Left ventricle myocardium inferior (tissue), 1 donor: ENCODE results near the gene CSNK2B. TPM values are rescaled to one million over a fixed set of nuclear protein-coding genes. Genes with fewer than 3 reads are reported as not detected.

Experiments used
- DNase-seq: peaks from one replicate; pipeline ENCODE4 v3.0.0-alpha.2; 2020
- H3K27ac ChIP-seq: fragments of 200-600 bp; replicated peaks from 2 replicates; pipeline ENCODE4 v1.8.0; 2021
- H3K27me3 ChIP-seq: fragments of 200-600 bp; 2 replicates; pipeline ENCODE4 v1.8.0; 2021; ENCODE audit warnings: low read depth
- H3K36me3 ChIP-seq: fragments of 200-600 bp; 2 replicates; pipeline ENCODE4 v1.8.0; 2021
- H3K4me1 ChIP-seq: fragments of 200-600 bp; 2 replicates; pipeline ENCODE4 v1.8.0; 2021
- H3K4me3 ChIP-seq: fragments of 200-600 bp; 2 replicates; pipeline ENCODE4 v1.8.0; 2021; ENCODE audit warnings: mild to moderate bottlenecking, moderate library complexity
- H3K9me3 ChIP-seq: fragments of 200-600 bp; replicated peaks from 2 replicates; pipeline ENCODE4 v1.8.0; 2021
- CTCF ChIP-seq: fragments of 200-600 bp; IDR thresholded peaks from 2 replicates; pipeline ENCODE4 v1.8.0; 2021; ENCODE audit warnings: antibody characterized with exemption, mild to moderate bottlenecking, borderline replicate concordance
- intact Hi-C: fragments of 100-400 bp; cut with micrococcal nuclease; formaldehyde crosslinking; loops from one replicate; pipeline ENCODE4 v1.11.0; 2022
- total RNA-seq: library from RNA; stranded (reverse); fragmentation: NEBNext Ultra II Directional; extraction: Animal tissue kit (Norgen Biotek cat#: 25700); gene quantifications from one replicate; pipeline ENCODE4 v1.2.1, GENCODE V29; 2021
- donor health status: DM: no; HTN: yes; CAD: no; lungs with severe emphysema.

Gene CSNK2B
- total RNA-seq, 1 donor from 2014 or later: 105 TPM

- no peak for TF ChIP-seq CTCF
- Histone ChIP-seq H3K27me3 (no peaks in the 10 kb centered on the region), H3K9me3 (no peaks in the 10 kb centered on the region), H3K4me3 (no peak overlapping the region), H3K27ac (no peak overlapping the region), H3K36me3 (peaks cover 99% of the 10 kb centered on the region), H3K4me1 (no peaks in the 10 kb centered on the region)
- intact Hi-C loops: no loop called here
- DNase-seq: no peak
Measured at GRCh38 chr6:31691078-31691463, 25.2 kb downstream of the CSNK2B start.

GRCh38 chr6:31691564-31692108, 25.8 kb downstream of the CSNK2B start:
- Histone ChIP-seq H3K4me3 (no peak overlapping the region), H3K4me1 (no peaks in the 10 kb centered on the region), H3K36me3 (peaks cover 99% of the 10 kb centered on the region), H3K9me3 (no peaks in the 10 kb centered on the region), H3K27me3 (no peaks in the 10 kb centered on the region), H3K27ac (no peak overlapping the region)
- no peak for DNase-seq
- no peak for TF ChIP-seq CTCF
- intact Hi-C loops: no loop called here

- no peaks in the 10 kb centered on the region for H3K9me3 ChIP-seq
- H3K36me3 ChIP-seq: peaks cover 99% of the 10 kb centered on the region
- no peak overlapping the region for H3K27ac ChIP-seq
- intact Hi-C loops: no loop called here
- DNase-seq: no peak
- TF ChIP-seq CTCF: no peak
- H3K4me1 ChIP-seq: no peaks in the 10 kb centered on the region
- no peaks in the 10 kb centered on the region for H3K27me3 ChIP-seq
- no peak overlapping the region for H3K4me3 ChIP-seq
Measured at GRCh38 chr6:31692353-31692752, 26.5 kb downstream of the CSNK2B start.

GRCh38 chr6:31692886-31693285, 27.0 kb downstream of the CSNK2B start:
- no peak for TF ChIP-seq CTCF
- Histone ChIP-seq H3K27ac (no peak overlapping the region), H3K4me1 (no peaks in the 10 kb centered on the region), H3K27me3 (no peaks in the 10 kb centered on the region), H3K36me3 (peaks cover 96% of the 10 kb centered on the region), H3K4me3 (no peak overlapping the region), H3K9me3 (no peaks in the 10 kb centered on the region)
- intact Hi-C loops: no loop called here
- no peak for DNase-seq

GRCh38 chr6:31693535-31693934, 27.7 kb downstream of the CSNK2B start:
- Histone ChIP-seq H3K4me1 (peaks cover 3% of the 10 kb centered on the region), H3K36me3 (peaks cover 91% of the 10 kb centered on the region), H3K27me3 (no peaks in the 10 kb centered on the region), H3K4me3 (no peak overlapping the region), H3K9me3 (no peaks in the 10 kb centered on the region), H3K27ac (no peak overlapping the region)
- intact Hi-C loops: no loop called here
- TF ChIP-seq CTCF: no peak
- no peak for DNase-seq

- Histone ChIP-seq H3K27me3 (no peaks in the 10 kb centered on the region), H3K27ac (no peak overlapping the region), H3K4me3 (no peak overlapping the region), H3K36me3 (peaks cover 68% of the 10 kb centered on the region), H3K4me1 (peaks cover 31% of the 10 kb centered on the region), H3K9me3 (no peaks in the 10 kb centered on the region)
- intact Hi-C loops: no loop called here
- DNase-seq: no peak
- no peak for TF ChIP-seq CTCF
Measured at GRCh38 chr6:31697555-31697954, 31.7 kb downstream of the CSNK2B start.
